Measurements from ENCODE around the gene CALN1.

The CALN1 gene

GRCh38 chr7:72435366-72435765 lies 23.2 kb upstream of the CALN1 start:
- in situ Hi-C loops (cut with MboI; ENCODE audit: low sequenced_read_pairs) = no loop called here
- Histone ChIP-seq H3K9me3 (no peaks in the 10 kb centered on the region), H3K4me1 (no peaks in the 10 kb centered on the region), H3K36me3 (replicated peaks) (no peaks in the 10 kb centered on the region), H3K4me3 (no peak overlapping the region), H3K27me3 (ENCODE audit: low read depth) (no peaks in the 10 kb centered on the region)
- no peak for DNase-seq (ENCODE audit: low spot score in 2 of 2)

GRCh38 chr7:72430531-72430930 lies 18.4 kb upstream of the CALN1 start:
- no peak overlapping the region for H3K4me3 ChIP-seq
- no peaks in the 10 kb centered on the region for H3K36me3 ChIP-seq (replicated peaks)
- no peak for DNase-seq (ENCODE audit: low spot score in 2 of 2)
- no peaks in the 10 kb centered on the region for H3K9me3 ChIP-seq
- in situ Hi-C loops (cut with MboI; ENCODE audit: low sequenced_read_pairs) = no loop called here
- no peaks in the 10 kb centered on the region for H3K4me1 ChIP-seq
- H3K27me3 ChIP-seq (ENCODE audit: low read depth) = no peaks in the 10 kb centered on the region

- no peaks in the 10 kb centered on the region for H3K36me3 ChIP-seq (replicated peaks)
- H3K4me3 ChIP-seq = no peak overlapping the region
- no peak for DNase-seq (ENCODE audit: low spot score in 2 of 2)
- H3K4me1 ChIP-seq = no peaks in the 10 kb centered on the region
- no peaks in the 10 kb centered on the region for H3K9me3 ChIP-seq
- in situ Hi-C loops (cut with MboI; ENCODE audit: low sequenced_read_pairs) = no loop called here
- H3K27me3 ChIP-seq (ENCODE audit: low read depth) = no peaks in the 10 kb centered on the region
Observed at GRCh38 chr7:72429316-72429715, 17.2 kb upstream of the CALN1 start.

GRCh38 chr7:72416846-72417245 lies 4.7 kb upstream of the CALN1 start:
- DNase-seq (ENCODE audit: low spot score in 2 of 2) = no peak

GRCh38 chr7:72415586-72415985 lies 3.4 kb upstream of the CALN1 start:
- no peaks in the 10 kb centered on the region for H3K27me3 ChIP-seq (ENCODE audit: low read depth)
- H3K4me3 ChIP-seq = no peak overlapping the region
- in situ Hi-C loops (cut with MboI; ENCODE audit: low sequenced_read_pairs) = no loop called here
- H3K4me1 ChIP-seq = no peaks in the 10 kb centered on the region
- no peaks in the 10 kb centered on the region for H3K36me3 ChIP-seq (replicated peaks)
- H3K9me3 ChIP-seq = no peaks in the 10 kb centered on the region
- no peak for DNase-seq (ENCODE audit: low spot score in 2 of 2)

More at GRCh38 chr7:72416846-72417245, 4.7 kb upstream of the CALN1 start:
- no peaks in the 10 kb centered on the region for H3K27me3 ChIP-seq (ENCODE audit: low read depth)
- H3K4me3 ChIP-seq = no peak overlapping the region
- in situ Hi-C loops (cut with MboI; ENCODE audit: low sequenced_read_pairs) = no loop called here
- H3K36me3 ChIP-seq (replicated peaks) = no peaks in the 10 kb centered on the region
- no peaks in the 10 kb centered on the region for H3K9me3 ChIP-seq
- no peaks in the 10 kb centered on the region for H3K4me1 ChIP-seq

- in situ Hi-C loops (cut with MboI; ENCODE audit: low sequenced_read_pairs) = no loop called here
- Histone ChIP-seq H3K4me1 (no peaks in the 10 kb centered on the region), H3K36me3 (replicated peaks) (no peaks in the 10 kb centered on the region), H3K27me3 (ENCODE audit: low read depth) (no peaks in the 10 kb centered on the region), H3K4me3 (no peak overlapping the region), H3K9me3 (no peaks in the 10 kb centered on the region)
- no peak for DNase-seq (ENCODE audit: low spot score in 2 of 2)
Observed at GRCh38 chr7:72413886-72414285, 1.7 kb upstream of the CALN1 start.

- in situ Hi-C loops (cut with MboI; ENCODE audit: low sequenced_read_pairs) = no loop called here
Observed at GRCh38 chr7:72413290-72413689, 1.2 kb upstream of the CALN1 start.

GRCh38 chr7:72411419-72411818 lies 719 bp downstream of the CALN1 start:
- no peak for DNase-seq (ENCODE audit: low spot score in 2 of 2)
- Histone ChIP-seq H3K4me3 (no peak overlapping the region), H3K4me1 (no peaks in the 10 kb centered on the region), H3K36me3 (replicated peaks) (no peaks in the 10 kb centered on the region), H3K27me3 (ENCODE audit: low read depth) (no peaks in the 10 kb centered on the region), H3K9me3 (no peaks in the 10 kb centered on the region)
- in situ Hi-C loops (cut with MboI; ENCODE audit: low sequenced_read_pairs) = no loop called here

More at GRCh38 chr7:72413290-72413689, 1.2 kb upstream of the CALN1 start:
- no peaks in the 10 kb centered on the region for H3K4me1 ChIP-seq
- no peaks in the 10 kb centered on the region for H3K36me3 ChIP-seq (replicated peaks)
- no peaks in the 10 kb centered on the region for H3K9me3 ChIP-seq
- no peak overlapping the region for H3K4me3 ChIP-seq
- DNase-seq (ENCODE audit: low spot score in 2 of 2) = no peak
- no peaks in the 10 kb centered on the region for H3K27me3 ChIP-seq (ENCODE audit: low read depth)

GRCh38 chr7:72409638-72410015 lies 2.5 kb downstream of the CALN1 start:
- in situ Hi-C loops (cut with MboI; ENCODE audit: low sequenced_read_pairs) = no loop called here
- Histone ChIP-seq H3K4me3 (no peak overlapping the region), H3K27me3 (ENCODE audit: low read depth) (no peaks in the 10 kb centered on the region), H3K36me3 (replicated peaks) (no peaks in the 10 kb centered on the region), H3K4me1 (no peaks in the 10 kb centered on the region), H3K9me3 (no peaks in the 10 kb centered on the region)
- no peak for DNase-seq (ENCODE audit: low spot score in 2 of 2)

GRCh38 chr7:72408966-72409637 lies 3.0 kb downstream of the CALN1 start:
- no peaks in the 10 kb centered on the region for H3K9me3 ChIP-seq
- no peaks in the 10 kb centered on the region for H3K27me3 ChIP-seq (ENCODE audit: low read depth)
- H3K4me1 ChIP-seq = no peaks in the 10 kb centered on the region
- H3K4me3 ChIP-seq = no peak overlapping the region
- no peaks in the 10 kb centered on the region for H3K36me3 ChIP-seq (replicated peaks)
- in situ Hi-C loops (cut with MboI; ENCODE audit: low sequenced_read_pairs) = no loop called here
- DNase-seq (ENCODE audit: low spot score in 2 of 2) = no peak

- no peak for DNase-seq (ENCODE audit: low spot score in 2 of 2)
- no peak overlapping the region for H3K4me3 ChIP-seq
- in situ Hi-C loops (cut with MboI; ENCODE audit: low sequenced_read_pairs) = no loop called here
- no peaks in the 10 kb centered on the region for H3K36me3 ChIP-seq (replicated peaks)
- H3K4me1 ChIP-seq = no peaks in the 10 kb centered on the region
- no peaks in the 10 kb centered on the region for H3K27me3 ChIP-seq (ENCODE audit: low read depth)
- no peaks in the 10 kb centered on the region for H3K9me3 ChIP-seq
Observed at GRCh38 chr7:72406820-72407403, 5.2 kb downstream of the CALN1 start.

GRCh38 chr7:72405871-72406270 lies 6.3 kb downstream of the CALN1 start:
- no peaks in the 10 kb centered on the region for H3K4me1 ChIP-seq
- no peak for DNase-seq (ENCODE audit: low spot score in 2 of 2)
- H3K27me3 ChIP-seq (ENCODE audit: low read depth) = no peaks in the 10 kb centered on the region
- no peaks in the 10 kb centered on the region for H3K36me3 ChIP-seq (replicated peaks)
- no peak overlapping the region for H3K4me3 ChIP-seq
- in situ Hi-C loops (cut with MboI; ENCODE audit: low sequenced_read_pairs) = no loop called here
- H3K9me3 ChIP-seq = no peaks in the 10 kb centered on the region

GRCh38 chr7:72405418-72405817 lies 6.7 kb downstream of the CALN1 start:
- Histone ChIP-seq H3K9me3 (no peaks in the 10 kb centered on the region), H3K36me3 (replicated peaks) (no peaks in the 10 kb centered on the region), H3K27me3 (ENCODE audit: low read depth) (no peaks in the 10 kb centered on the region), H3K4me1 (no peaks in the 10 kb centered on the region), H3K4me3 (no peak overlapping the region)
- in situ Hi-C loops (cut with MboI; ENCODE audit: low sequenced_read_pairs) = no loop called here
- DNase-seq (ENCODE audit: low spot score in 2 of 2) = no peak

- no peak for DNase-seq (ENCODE audit: low spot score in 2 of 2)
- Histone ChIP-seq H3K27me3 (ENCODE audit: low read depth) (no peaks in the 10 kb centered on the region), H3K9me3 (no peaks in the 10 kb centered on the region), H3K4me1 (no peaks in the 10 kb centered on the region), H3K4me3 (no peak overlapping the region), H3K36me3 (replicated peaks) (no peaks in the 10 kb centered on the region)
- in situ Hi-C loops (cut with MboI; ENCODE audit: low sequenced_read_pairs) = no loop called here
Observed at GRCh38 chr7:72404743-72405142, 7.4 kb downstream of the CALN1 start.

Data from HAP-1 (cell line).